Lung (tissue), 12 donors: ENCODE results near the gene ARHGAP28. TPM values are rescaled to one million over a fixed set of nuclear protein-coding genes. Genes with fewer than 3 reads are reported as not detected.
A peak's percentile ranks its signal among the peaks of the same experiment; 100 is the strongest.

Experiments used
- ATAC-seq: fragments of 200-7000 bp; cut with Tn5 transposase; one replicate; pipeline ENCODE4 v1.9.1; 2020; ENCODE audit warnings: moderate number of reproducible peaks; ENCODE audit not compliant: insufficient read depth, low FRiP score
- DNase-seq, 3 donors: peaks; one replicate each; pipeline ENCODE4 v3.0.0-alpha.2; 2013 to 2017
- H3K27ac ChIP-seq, 2 donors: one replicate each; pipeline ENCODE4 v1.5.1; 2013; ENCODE audit warnings: mild to moderate bottlenecking in 2 of 2, moderate library complexity in 2 of 2, control low read depth in 1 of 2, inconsistent platforms in 1 of 2, low read depth in 1 of 2, low read length in 1 of 2
- H3K27me3 ChIP-seq, 3 donors: one replicate each; pipeline ENCODE4 v1.5.1; 2013; ENCODE audit warnings: low read length in 2 of 3; ENCODE audit not compliant: control insufficient read depth in 3 of 3, insufficient read depth in 3 of 3
- H3K36me3 ChIP-seq, 4 donors: one replicate each; pipeline ENCODE4 v1.5.1; 2013; ENCODE audit warnings: low read length in 4 of 4, mild to moderate bottlenecking in 1 of 4, moderate library complexity in 1 of 4; ENCODE audit not compliant: control insufficient read depth in 4 of 4, insufficient read depth in 4 of 4
- H3K4me1 ChIP-seq, 5 donors: one replicate each; pipeline ENCODE4 v1.5.1; 2013; ENCODE audit warnings: low read length in 5 of 5, mild to moderate bottlenecking in 2 of 5, moderate library complexity in 1 of 5; ENCODE audit not compliant: control insufficient read depth in 5 of 5, insufficient read depth in 5 of 5
- H3K4me3 ChIP-seq: one replicate; pipeline ENCODE4 v1.5.1; 2013; ENCODE audit warnings: mild to moderate bottlenecking, control low read depth, moderate library complexity
- H3K9ac ChIP-seq, 2 donors: one replicate each; pipeline ENCODE4 v1.5.1; 2013; ENCODE audit warnings: low read length in 2 of 2, control low read depth in 1 of 2; ENCODE audit not compliant: insufficient read depth in 1 of 2
- H3K9me3 ChIP-seq, 4 donors: one replicate each; pipeline ENCODE4 v1.5.1; 2013; ENCODE audit warnings: low read length in 3 of 4, mild to moderate bottlenecking in 1 of 4, moderate library complexity in 1 of 4; ENCODE audit not compliant: control insufficient read depth in 4 of 4, insufficient read depth in 3 of 4
- CTCF ChIP-seq: IDR thresholded peaks from 2 replicates; pipeline ENCODE4 v1.5.1; 2012; ENCODE audit warnings: mild to moderate bottlenecking; ENCODE audit errors: control extremely low read depth, extremely low read depth
- WGBS, 2 donors: extraction: QIAGEN DNeasy Blood & Tissue Kit; methylation state at CpG; one replicate each; pipeline ENCODE4 v1.1.7; 2013; 5-methylcytosine and 5-hydroxymethylcytosine counted together
- polyA plus RNA-seq, 2 donors: library from polyadenylated mRNA; stranded (reverse); fragments of 200-250 nt; gene quantifications; one replicate each; pipeline ENCODE4 v1.2.1, GENCODE V29; 2013
- total RNA-seq, 2 donors: library from RNA; depleted of rRNA in 1 of 2; stranded (reverse); fragments of >200 nt in 1 of 2; gene quantifications; one replicate each; pipeline ENCODE4 v1.2.1, GENCODE V29; 2014 to 2021
- donor health status: control.
- donor health status: control.
- donor health status: Bipolar disorder and iron deficiency.
- donor health status: healthy.
- donor health status: DM: yes; HTN: yes; CAD: no.

Gene ARHGAP28
- total and polyA plus RNA-seq, 4 donors: 1.4 to 123 (median 5.6) TPM

GRCh38 chr18:6759579-6759978, 30.1 kb downstream of the ARHGAP28 start:
- H3K9ac ChIP-seq: peak overlapping the region in 1 of 2 donors; percentile 47
- peaks cover 0 to 9% (median 0%) of the 10 kb centered on the region in 4 donors for H3K36me3 ChIP-seq
- no peaks in the 10 kb centered on the region for H3K27me3 ChIP-seq
- peaks cover 0 to 63% (median 19%) of the 10 kb centered on the region in 5 donors for H3K4me1 ChIP-seq
- DNase-seq (no peak), ATAC-seq (no peak)
- no peaks in the 10 kb centered on the region for H3K9me3 ChIP-seq
- TF ChIP-seq CTCF: no peak
- no peak overlapping the region for H3K27ac ChIP-seq
- H3K4me3 ChIP-seq: no peak overlapping the region
- 30 to 67% methylated on average over 2 of the region's 2 CpGs for WGBS, 2 donors

- Histone ChIP-seq H3K4me1 (peaks cover 0 to 30% (median 8%) of the 10 kb centered on the region in 5 donors), H3K4me3 (no peak overlapping the region), H3K36me3 (peaks cover 0 to 13% (median 3%) of the 10 kb centered on the region in 4 donors), H3K9me3 (no peaks in the 10 kb centered on the region), H3K9ac (no peak overlapping the region), H3K27ac (peak overlapping the region in 1 of 2 donors; percentile 31), H3K27me3 (no peaks in the 10 kb centered on the region)
- no peak for DNase-seq
- ATAC-seq: no peak
- TF ChIP-seq CTCF: no peak
- WGBS, 2 donors: 89% methylated on average over 6 of the region's 6 CpGs
Measured at GRCh38 chr18:6763524-6763923, 34.0 kb downstream of the ARHGAP28 start.

GRCh38 chr18:6764382-6764781, 34.9 kb downstream of the ARHGAP28 start:
- ATAC-seq: no peak
- no peaks in the 10 kb centered on the region for H3K9me3 ChIP-seq
- H3K27me3 ChIP-seq: no peaks in the 10 kb centered on the region
- WGBS, 2 donors: 74 to 87% methylated on average over 3 of the region's 3 CpGs
- no peak overlapping the region for H3K4me3 ChIP-seq
- TF ChIP-seq CTCF: no peak
- peaks cover 0 to 27% (median 8%) of the 10 kb centered on the region in 5 donors for H3K4me1 ChIP-seq
- H3K36me3 ChIP-seq: peaks cover 0 to 13% (median 3%) of the 10 kb centered on the region in 4 donors
- H3K9ac ChIP-seq: no peak overlapping the region
- no peak for DNase-seq
- H3K27ac ChIP-seq: no peak overlapping the region

GRCh38 chr18:6773777-6774176, 44.3 kb downstream of the ARHGAP28 start:
- H3K4me3 ChIP-seq: no peak overlapping the region

More at GRCh38 chr18:6773777-6774176, 44.3 kb downstream of the ARHGAP28 start:
- H3K4me1 ChIP-seq: peaks cover 0 to 42% (median 9%) of the 10 kb centered on the region in 5 donors
- no peaks in the 10 kb centered on the region for H3K9me3 ChIP-seq
- no peaks in the 10 kb centered on the region for H3K27me3 ChIP-seq
- no peak for TF ChIP-seq CTCF
- no peak overlapping the region for H3K9ac ChIP-seq
- H3K27ac ChIP-seq: peak overlapping the region in 1 of 2 donors; percentile 54
- 69 to 79% methylated on average over 2 of the region's 2 CpGs for WGBS, 2 donors
- H3K36me3 ChIP-seq: no peaks in the 10 kb centered on the region
- DNase-seq (no peak), ATAC-seq (no peak)
